Body of pancreas (tissue), 4 donors: ENCODE data around the gene NR2F1-AS1.

Experiments
- CTCF ChIP-seq, 7 experiments: fragments of 450-650 bp in 4 of 7; fragments of 200-600 bp in 3 of 7; sonication (generic) in 3 of 7; IDR thresholded peaks; one replicate each; pipeline ENCODE4 v1.5.1; 2016 to 2019; ENCODE audit warnings: antibody characterized with exemption in 7 of 7
- POLR2A ChIP-seq, 3 donors: fragments of 450-650 bp; IDR thresholded peaks; one replicate each; pipeline ENCODE4 v1.6.1; 2016; ENCODE audit warnings: antibody characterized with exemption in 3 of 3, mild to moderate bottlenecking in 2 of 3

DNA sequence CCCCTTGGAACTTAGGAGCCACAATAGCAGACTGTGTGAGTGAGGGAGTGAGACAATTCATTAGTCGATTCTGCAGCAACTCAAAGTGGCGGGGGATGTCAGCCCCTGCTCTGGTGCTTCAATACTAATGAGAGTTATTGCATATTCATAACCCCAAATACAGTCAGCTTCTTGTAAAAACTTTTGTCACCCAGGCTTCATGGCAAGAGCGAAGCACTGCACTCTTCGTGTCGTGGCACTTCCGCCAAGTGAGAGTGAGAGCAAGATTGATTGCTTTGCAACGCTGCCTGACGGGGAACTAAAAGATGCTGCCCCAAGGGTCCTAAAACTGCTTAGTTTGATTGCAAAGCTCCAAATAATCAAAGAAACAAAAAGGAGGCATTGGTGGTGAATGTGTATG is 150.9 kb downstream of the NR2F1-AS1 start:
- TF ChIP-seq CTCF (IDR thresholded peaks at IDR 0.05) (no peak), POLR2A (IDR thresholded peaks at IDR 0.05) (no peak)
